Renal cortical epithelial cell (primary cell): ENCODE data around the gene TECPR2. TPM values are rescaled to one million over a fixed set of nuclear protein-coding genes. Genes with fewer than 3 reads are reported as not detected.
A peak's percentile ranks its signal among the peaks of the same experiment; 100 is the strongest.

Experiments used
- DNase-seq: peaks from one replicate; pipeline ENCODE4 v3.0.0-alpha.2; 2011; ENCODE audit warnings: low read depth
- total RNA-seq: library from RNA; depleted of rRNA; stranded (reverse); fragments of >200 nt; gene quantifications from 2 replicates; pipeline ENCODE4 v1.2.3, GENCODE V29; 2014

TECPR2 gene
- total RNA-seq, 1 donor from 2014 or later = 40.1 TPM

DNA sequence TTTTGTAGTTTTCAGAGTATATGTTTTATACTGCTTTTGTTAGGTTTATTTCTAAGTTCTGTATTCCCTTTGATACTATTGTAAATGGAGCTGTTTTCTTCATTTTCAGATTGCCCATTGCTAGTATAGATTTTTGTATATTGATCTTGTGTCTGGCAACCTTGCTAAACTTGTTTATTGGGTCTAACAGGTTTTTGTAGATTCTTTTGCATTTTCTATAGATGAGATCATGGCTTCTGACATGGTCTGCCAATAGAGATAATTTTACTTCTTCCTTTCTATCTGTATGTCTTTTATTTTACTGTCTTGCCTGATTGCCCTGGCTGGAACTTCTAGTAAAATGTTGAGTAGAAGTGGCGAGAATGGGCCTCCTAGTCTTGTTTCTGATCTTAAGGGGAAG, 106.5 kb downstream of the TECPR2 start:
- no peak for DNase-seq

DNA sequence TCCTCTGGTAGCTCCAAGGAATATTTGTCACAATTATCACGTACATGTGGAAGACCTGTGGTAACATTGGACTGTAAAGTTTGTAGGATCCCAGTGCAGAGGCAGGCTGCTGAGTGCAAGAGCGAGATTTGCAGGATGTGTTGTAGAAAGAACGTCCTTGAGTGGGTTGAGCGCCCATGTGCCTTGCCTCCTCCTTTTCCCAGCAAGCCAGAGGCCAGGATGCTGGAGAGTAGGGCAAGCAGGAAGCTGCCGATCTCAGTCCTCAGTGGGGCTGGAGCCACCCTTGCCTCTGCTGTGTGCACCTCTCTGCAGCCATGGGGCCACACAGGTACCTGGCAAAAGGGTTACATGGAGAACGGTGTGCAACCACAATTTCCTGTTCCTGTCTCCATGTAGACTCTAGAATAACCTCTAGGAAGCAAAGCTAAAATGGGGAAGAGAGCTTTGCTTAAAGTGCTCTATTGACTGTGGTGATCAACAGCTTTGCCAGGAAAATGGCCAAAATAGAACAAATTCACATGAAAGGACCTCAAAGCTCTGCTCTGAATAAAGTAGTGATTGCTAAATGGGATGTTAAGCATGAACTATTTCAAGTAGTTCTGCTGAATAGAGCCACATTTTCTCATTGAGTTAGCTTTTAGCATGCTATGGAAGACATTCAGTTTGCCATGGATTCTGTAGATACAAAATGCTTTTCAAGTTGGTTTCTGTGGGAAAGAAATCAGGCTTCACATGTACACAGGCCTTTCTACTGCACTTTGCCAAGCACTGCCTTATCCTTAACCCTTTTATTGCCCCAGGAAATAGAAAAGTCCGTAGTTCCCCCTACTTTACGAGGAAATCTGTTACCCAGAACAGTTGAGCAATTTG, 109.4 kb downstream of the TECPR2 start:
- no peak for DNase-seq

DNA sequence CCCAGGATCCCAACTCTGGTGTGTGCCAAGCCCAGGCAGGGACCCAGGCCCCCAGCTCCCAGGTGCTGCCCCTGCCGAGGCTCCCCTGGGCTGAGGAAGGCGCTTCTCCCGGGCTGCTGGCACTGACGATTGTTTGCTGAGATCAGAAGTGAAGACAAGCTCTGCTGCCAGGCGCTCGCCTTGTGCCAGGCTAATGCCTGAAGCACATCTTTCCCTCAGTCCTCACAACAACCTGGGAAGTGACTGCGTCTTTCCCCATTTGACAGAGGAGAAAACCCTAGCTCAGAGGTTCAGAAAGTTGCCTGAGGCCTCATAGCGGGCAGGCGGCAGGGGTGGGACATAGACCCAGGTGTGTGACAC, 110.0 kb downstream of the TECPR2 start:
- no peak for DNase-seq

DNA sequence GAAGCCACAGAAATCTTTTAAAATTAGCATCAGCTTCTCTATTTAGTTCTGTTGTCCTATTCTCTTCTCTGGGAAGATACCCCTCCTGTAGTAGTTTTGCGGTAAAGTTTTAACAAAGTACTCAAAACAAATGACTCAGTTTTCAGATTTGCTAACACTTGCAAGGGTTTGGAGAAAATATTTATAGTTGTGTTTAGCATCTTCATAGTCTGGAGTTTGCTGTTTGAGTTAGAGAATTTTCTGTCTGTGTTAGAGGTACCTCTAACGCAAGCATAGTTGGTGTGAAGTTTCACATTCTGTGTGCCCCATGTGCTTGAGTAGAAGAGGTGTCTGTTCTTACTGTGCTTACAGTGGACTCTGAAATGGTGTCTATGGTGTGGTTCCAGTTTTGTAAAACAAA, 110.8 kb downstream of the TECPR2 start:
- no peak for DNase-seq

DNA sequence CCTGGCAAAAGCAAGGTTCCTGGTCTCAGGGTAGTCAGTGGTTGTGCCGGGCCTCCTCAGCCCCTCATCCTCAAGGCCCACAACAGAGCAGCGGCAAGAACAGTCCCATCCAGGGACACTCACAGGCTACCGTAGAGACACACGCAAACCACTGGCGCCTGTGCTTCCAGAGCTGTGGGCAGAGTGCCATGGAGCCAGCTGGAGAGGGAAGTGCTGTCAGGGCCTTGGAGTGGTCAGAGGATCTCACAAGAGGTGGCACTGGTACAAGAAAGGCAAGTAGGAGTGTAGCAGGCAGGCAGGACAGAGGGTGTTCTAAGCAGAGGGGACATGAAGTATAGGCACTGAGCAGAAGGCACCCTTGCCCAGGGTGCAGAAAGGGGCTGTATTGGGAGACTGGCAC, 112.2 kb downstream of the TECPR2 start:
- no peak for DNase-seq

DNA sequence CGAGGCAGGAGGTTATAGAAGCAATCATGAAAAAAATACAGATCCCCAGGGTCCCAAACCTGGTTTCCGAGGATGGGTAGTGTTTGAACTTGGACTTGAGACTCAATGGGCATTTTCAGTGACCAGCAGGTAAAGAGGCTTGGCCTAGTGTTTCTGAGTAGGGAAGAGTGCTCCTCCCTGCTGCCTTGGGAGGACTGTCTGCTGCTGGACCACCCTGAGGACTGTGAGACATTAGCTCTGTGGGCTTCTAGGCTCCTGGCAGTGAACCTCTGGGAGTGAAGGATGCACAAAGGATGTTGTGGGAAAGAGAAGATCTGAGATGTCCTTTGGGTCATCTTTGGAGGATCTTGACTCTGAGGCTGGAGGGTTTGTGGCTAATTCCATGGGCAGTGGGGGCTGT, 116.4 kb downstream of the TECPR2 start:
- no peak for DNase-seq

DNA sequence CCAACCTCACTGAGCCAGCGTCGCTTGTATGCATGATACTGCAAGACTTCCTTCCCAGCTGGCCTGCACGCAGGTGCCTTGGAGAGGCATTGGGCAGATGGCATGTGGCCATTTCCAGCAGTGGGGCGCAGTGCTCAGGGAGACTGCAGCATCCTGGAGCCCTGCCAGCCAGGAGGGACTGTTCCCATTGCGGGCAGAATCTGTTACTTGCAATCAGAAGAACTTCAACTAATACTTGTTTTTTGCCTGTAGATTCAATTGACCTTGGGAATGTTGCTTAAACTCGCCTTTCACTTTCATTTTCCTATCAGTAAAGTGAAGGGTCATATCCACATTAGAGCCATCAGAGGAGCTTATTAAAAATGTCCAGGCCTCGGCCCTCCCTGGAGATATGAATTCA, 117.0 kb downstream of the TECPR2 start:
- peak; percentile 7 for DNase-seq

DNA sequence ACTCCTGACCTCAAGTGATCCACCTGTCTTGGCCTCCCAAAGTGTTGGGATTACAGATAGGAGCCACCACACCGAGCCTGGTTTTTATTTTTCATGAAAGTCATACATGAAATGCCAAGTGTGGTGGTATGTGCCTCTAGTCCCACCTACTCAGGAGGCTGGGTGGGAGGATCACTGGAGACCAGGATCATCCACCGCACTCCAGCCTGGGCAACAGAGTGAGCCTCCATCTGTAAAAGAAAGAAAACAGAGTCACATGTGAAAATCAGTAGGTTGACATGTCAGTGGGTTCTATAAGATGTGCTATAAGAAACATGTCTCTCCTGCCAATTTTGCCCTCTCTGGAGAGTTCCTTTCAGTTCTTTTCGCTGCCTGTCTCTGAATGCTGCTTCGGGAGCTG, 118.6 kb downstream of the TECPR2 start:
- DNase-seq = no peak

DNA sequence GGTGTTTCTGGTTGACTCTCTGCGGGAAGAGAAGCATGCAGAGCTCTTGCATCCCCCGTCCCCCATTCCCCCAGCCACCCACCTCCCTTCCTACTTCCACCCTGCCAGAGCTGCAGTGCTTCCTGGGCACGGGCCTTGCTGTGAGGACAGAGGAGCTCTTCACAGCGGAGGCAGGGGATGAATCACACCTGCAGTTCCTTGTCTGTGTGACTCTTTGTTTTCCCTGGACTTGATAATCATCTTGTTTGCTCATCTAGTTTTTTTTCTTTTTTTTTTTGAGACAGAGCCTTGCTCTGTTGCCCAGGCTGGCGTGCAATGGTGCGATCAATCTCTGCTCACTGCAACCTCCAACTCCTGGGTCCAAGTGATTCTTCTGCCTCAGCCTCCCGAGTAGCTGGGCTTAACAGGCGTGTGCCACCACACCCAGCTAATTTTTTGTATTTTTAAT, 119.1 kb downstream of the TECPR2 start:
- DNase-seq = peak; percentile 36

DNA sequence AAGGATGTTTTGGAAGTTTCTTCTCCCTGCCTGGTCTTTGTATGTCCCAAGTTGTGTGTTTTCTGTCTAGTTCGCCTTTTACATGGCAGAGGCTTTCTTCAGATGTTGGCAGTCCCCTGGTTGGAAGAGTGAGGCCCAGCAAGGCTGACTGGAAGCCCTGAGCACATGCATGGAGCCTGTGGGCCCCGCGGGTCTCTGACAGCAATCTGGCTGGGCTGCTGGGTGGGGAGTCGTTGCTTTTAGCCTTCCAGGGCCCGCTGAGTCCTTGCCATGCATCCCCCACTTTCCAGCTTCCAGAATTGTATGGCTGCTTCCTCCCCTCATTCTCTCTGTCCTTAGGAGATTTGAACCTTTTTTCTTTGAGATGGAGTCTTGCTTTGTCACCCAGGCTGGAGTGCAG, 121.6 kb downstream of the TECPR2 start:
- no peak for DNase-seq

DNA sequence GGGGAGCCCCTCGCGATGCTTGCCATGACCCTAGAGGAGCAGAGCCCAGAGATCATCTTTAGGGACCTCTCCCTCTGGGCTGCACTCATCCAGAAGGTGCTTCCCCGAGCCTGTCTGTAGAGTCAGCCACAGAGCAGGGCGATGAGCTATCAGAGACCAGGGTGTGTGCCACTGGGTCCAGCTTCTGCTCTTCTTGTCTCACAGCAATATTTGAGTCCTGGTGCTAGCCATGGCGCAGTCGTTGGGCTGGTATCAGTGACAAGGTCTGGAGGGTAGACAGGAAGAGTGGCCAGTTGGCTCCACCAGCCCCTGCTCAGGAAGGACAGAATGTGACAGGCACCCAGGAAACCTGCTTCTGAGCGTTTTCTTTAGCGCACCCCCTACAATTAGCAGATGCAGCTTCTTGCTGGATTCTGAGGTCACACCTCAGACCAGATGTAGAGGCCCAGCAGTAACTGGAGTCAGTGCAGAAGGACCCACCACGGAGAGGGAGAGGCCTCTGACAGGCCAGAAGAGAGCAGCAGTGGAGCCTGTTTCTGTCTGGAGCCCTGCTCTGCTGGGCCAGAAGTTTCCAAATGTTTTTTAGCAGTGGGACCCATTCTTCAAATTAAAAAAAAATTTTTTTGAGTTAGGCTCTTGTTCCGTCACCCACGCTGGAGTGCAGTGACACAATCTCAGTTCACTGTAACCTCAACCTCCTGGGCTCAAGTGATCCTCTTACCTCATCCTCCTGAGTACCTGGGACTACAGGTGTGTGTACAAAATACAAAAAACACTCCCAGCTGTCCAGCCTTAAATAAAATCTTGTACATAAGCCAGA, 123.2 kb downstream of the TECPR2 start:
- DNase-seq = no peak

DNA sequence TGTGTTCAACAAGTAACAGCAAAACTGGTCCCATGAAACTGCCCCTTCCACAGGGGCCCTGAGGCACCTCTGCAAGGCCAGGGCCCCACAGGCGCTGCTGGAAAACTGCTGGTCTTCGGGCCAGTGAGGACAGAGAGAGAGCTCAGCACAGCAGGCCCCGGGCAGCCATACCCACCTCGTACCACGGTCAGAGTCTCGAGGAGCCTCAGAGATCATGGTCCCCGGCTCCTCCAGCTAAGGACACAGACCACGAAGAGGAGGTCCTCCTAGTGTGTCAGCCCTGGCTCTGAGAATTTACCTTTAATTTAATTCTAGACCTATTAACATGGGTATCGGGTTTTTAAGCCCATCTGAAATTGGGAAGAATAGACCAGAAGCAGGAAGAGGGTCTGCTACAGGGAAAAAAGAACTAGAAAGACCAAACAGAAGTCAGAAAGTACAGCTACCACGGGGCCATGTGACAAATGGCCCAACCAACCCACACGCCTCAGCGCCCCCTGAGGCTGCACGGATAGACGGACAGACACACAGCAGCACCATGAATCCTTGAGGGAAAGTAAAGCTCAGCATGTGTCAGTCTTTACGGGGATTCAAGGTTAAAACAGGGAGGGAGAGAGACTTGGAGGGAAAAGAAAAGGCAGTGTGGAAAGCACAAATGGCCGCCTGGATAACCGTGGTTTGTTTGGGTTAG, 123.9 kb downstream of the TECPR2 start:
- DNase-seq = no peak

DNA sequence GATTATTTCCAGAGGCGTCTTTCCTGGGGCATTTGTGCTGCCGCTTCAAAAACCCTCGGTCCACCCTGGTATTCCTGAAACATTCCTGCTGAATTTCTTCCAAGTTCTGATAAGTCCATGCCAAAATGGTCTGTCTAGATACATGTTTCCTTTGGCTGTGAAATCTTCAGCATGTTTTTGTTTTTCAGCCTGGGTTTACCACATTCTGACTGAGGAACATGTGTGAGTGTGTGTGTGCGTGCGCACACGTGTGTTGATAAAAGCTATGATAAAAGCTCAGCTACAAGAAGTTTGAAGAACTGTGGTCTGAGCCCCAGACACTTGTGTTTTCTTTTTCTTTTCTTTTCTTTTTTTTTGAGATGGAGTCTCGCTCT, 124.5 kb downstream of the TECPR2 start:
- no peak for DNase-seq

DNA sequence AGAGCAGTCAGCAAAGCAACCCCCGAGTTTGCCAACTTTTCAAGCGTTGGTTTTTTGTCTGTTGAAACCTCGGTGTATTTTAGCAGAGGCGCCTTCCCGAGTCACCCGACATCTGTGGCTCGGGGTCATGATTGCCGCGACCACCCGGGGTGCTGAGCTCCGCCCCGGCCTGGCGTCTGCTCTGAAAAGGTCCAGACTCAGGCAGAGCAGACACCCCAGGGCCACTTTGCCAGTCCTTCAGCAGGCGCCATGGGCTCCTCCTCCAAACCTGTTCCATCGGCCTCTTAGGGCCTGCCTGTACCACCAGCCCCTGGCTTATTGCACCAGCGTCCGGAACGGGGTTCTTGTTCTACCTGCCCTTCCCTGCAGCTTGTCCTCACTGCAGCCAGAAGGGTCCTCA, 127.7 kb downstream of the TECPR2 start:
- no peak for DNase-seq

DNA sequence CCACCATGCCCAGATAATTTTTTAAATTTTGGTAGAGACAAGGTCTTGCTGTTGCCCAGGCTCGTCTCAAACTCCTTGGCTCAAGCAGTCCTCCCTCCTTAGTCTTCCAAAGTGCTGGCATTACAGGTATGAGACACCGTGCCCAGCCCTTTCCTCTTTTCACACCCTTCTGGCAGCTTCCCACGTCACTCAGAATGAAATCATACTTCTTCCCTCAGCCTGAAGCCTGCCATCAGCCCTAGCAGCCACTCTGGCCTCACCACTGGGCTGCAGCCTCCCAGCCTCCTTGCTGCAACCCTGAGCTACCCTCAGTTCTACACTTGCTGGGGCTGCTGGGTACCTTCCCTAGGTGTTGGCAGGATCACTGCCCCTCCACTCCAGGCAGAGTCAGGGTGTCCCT, 128.6 kb downstream of the TECPR2 start:
- no peak for DNase-seq

DNA sequence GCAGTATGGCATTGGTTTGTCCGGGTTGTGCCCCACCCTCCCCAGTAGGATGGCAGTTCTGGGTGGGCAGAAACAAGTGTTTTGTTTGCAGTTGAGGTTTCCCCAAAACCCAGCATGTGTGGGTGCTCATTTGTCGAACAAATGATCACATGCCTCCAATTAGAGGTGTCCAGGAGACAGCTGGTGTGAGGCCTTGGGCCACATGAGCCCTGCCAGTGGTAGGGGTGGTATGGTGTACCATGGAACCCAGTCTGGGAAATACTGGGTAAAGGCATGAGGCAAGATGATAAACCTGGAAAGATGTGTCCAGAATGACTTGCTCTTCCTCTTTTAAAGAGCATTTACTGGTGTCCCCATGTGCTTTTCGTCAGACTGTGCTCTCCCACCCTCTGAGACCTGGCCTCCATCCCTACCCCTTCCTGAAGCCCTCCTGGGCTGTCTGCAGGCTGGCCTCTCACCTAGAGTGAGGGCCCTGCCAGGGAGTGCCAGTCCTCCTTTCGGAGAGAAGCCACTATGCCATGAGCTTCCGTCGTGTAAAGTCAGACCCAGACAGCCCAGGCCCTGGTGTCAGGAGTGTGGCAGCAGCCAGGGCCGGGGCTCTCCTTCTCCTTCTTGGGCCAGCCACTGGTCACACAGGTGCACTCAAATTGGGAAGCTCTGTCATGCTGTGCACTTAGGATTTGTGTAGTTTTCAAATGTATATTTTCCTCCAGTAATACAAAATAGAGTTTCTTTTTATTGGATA, 129.2 kb downstream of the TECPR2 start:
- no peak for DNase-seq

DNA sequence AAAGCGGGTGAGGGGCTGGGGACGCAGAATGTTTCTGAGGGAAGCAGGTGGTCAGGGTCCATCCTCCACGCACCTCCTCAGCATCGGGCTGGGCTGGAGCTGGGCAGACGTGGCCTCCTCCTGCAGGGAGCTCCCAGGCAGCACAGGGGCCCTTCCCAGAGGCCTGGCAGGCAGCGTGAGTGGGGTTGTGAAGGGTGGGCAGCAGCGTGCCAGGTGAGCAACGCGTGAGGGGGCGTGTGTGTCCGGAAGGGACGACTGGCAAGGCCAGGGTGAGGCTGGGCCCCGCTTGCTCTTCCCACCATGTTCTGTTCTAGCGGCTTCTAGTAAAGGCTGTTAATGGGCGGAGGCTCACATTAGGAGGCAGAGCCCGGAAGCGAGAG, 129.8 kb downstream of the TECPR2 start:
- no peak for DNase-seq

DNA sequence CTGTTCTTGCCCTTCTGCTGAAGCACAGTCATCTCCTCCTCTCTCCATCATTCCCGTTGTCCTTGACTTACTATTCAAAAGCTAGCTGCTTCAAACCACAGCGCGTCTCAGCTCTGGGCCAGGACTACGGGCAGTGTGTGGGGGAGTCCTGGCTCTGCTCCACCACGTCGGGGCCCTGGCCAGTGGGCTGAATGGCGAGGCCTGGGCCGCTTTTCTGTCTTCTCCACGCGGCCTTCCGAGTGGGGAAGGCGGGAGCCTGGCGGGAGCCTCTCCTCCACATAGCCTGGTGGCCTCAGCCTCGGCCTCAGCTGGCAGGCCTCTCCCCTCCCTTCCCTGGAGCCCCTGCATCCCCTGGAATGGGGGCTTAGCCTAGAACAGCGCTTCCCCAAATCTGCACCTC, 130.4 kb downstream of the TECPR2 start:
- DNase-seq = no peak

DNA sequence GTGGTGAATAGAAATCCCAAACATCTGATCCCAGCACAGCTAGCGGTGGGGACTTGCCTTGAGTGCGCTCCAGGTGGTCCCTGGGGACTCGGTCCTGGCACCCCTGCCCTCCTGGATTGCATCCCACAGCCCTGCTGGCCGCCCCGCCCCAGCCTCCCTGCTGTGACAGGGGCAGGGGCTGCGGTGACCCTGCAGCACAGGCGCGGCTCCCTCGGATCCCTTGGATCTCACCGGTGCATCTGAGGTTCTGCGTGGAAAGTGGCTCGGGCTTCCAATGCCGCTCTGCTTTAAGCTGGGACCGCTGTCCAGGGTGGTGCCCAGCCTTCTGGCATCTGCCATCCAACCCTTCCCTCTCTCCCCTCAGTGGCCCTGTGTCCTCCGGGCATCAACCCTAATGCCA, 130.8 kb downstream of the TECPR2 start:
- no peak for DNase-seq

DNA sequence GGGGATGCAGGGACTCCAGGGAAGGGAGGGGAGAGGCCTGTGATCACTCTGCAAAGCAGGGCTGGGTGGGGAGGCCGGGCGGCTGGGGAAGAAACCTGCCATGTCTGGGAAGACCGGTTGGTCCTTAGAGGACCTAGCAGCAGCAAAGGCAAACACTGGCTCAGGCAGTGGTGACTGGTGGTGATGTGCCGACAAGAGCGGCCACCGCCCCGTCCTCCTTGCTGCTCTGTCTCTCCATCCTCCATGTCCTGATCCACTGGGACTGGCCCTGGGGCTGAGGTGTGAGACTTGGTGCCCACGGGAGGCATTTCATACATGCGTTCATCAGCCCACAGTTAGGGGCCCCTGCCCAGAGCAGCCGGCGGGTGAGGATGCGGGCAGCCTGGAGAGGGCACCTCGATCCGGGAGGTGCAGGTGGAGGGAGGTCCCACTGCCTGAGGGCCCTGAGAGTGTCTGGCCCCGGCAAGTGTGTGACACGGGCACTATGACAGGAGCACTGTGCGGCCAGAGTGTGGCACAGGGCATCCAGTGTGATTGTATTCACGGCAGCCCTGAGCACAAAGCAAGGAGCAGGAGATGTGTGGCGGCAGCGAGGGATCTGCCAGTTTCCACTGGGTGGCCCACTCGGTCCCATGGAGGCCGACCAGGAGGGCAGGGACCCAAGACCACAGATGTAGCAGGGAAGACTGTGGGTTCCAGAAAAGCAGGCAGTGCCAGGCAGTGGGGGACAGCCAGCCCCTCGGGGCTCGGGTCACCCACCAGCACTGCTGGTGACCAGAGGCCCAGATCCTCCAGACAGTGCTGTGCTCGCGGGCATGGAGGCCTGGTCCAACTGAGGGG, 133.0 kb downstream of the TECPR2 start:
- DNase-seq = no peak

DNA sequence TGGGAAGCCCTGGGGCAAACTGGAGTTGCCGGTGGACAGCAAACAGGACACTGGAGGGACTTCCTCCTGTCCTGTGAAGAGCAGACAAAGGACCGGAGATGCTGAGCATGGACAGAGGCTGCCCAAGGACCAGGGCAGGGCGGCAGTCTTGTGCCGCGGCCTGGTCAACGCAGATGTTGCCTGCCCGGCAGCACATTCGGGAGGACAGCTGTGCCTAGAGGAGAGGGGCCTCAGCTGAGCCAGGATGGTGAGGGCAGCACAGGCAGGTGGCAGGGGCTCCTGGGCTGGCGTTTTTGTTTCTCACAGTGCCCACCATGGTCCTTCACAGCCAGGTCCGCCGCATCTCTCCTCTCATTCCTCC, 133.6 kb downstream of the TECPR2 start:
- no peak for DNase-seq
